Measurements from ENCODE around the gene DENND6B.

Gene DENND6B

DNA sequence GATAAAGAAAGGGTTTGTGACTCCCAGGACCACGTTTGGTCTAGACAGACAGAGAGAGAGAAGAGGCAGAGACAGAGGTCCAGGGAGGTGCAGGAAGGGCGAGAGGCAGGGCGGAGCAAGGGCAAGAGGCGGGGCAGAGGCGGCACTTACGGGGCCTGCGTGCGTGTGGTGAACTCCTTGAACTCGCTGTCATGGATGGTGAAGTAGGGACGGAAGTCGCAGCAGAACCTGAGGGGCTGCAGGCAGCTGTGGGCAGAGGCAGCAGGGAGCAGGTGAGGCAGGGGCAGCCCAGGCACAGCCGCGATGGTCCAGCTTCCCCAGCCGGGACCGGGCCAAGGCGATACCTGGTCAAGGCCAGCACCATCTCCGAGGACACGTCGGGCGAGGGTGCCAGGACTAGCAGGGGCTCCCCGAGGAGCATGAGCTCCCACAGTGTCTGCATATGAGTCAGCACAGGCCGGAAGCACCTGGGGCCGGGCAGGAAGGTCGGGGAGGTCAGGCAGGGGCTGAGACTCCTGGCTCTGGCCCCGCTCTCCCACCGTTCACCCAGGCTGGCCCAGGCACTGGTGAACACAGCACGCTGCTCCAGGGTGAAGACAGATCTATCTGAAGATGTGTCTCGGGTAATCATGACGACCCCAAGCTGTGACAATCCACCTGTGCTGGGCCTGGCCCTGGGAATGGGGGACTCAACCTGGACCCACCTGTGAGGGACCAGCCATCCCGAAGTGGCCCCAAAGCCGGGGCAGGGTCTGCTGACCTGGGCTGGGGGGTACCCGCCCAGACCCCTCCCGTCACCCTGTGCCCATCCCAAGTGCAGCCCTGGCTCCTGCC lies 12.1 kb downstream of the DENND6B start:
- DNase-seq, result peak; percentile 61 to 68

DNA sequence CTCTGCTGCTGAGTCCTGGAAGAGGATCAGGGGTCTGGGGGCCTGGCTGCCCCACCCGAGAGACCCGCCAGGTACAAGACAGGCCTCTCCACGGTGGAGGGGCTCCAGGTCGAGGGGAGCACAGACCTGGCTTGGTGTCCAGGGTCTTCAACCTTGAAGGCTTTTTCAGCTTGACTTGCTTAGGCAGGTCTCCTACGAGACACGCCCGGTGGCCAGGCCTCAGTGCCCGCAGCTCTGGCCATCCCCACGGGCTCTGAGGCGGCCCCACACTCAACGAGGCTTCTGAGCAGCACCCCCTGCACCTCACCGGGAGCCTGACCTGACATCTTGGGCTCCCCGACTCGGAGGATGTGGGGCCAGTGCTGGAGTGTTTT lies 12.7 kb downstream of the DENND6B start:
- no peak for DNase-seq

DNA sequence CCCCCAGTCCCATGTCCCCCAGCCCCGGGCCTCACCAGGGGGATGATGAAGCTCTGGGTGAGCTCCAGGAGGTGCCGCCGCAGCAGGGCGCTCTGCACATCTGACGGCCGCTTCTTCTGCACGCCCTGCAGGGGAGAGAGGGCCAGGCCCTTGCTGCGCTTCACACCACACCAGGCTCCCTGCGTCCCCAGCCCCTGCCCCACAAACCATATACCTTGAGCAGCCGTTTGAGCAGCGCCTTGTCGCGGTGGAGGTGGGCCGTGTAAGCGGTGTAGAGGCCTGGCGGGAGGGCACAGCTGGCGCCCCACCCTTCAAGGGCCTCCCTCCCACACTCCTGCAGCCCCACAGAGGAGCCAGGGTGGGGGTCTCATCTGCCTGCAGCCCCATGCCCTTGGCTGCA lies 13.2 kb downstream of the DENND6B start:
- DNase-seq, result no peak

DNA sequence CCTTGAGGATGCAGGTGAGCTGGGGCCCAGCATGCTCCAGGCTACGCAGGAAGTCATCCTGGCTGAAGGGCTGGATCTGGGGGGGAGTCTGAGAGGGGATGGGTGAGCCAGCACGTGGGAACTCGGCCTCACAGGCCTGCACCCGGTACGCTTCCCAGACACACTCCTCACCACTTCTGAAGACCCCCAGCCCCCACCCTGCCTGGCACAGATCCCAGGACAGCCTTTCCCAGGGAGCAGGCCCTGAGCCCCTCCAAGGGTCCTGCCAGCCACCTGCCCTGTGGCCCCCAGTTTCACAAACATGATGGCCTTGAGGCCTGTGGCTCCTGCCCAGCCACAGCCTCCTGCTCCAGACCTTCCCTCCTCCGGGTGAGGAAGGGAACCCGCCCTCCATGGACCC lies 13.8 kb downstream of the DENND6B start:
- no peak for DNase-seq

DNA sequence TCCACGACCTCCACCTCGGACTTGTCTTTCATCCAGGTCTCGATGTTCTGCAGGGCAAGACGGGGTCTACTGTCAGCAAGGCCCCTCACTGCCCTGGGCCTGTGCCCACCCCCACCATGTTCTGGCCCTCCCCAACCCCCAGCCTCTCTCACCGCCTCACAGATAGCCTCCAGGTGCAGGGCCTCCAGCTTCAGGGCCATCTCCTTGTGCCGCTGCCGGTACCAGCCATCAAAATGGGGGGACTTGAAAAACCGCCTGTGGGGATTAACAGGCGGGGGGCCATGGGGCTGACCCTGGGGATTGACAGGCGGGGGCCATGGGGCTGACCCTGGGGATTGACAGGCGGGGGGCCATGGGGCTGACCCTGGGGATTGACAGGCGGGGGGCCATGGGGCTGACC lies 14.4 kb downstream of the DENND6B start:
- no peak for DNase-seq

DNA sequence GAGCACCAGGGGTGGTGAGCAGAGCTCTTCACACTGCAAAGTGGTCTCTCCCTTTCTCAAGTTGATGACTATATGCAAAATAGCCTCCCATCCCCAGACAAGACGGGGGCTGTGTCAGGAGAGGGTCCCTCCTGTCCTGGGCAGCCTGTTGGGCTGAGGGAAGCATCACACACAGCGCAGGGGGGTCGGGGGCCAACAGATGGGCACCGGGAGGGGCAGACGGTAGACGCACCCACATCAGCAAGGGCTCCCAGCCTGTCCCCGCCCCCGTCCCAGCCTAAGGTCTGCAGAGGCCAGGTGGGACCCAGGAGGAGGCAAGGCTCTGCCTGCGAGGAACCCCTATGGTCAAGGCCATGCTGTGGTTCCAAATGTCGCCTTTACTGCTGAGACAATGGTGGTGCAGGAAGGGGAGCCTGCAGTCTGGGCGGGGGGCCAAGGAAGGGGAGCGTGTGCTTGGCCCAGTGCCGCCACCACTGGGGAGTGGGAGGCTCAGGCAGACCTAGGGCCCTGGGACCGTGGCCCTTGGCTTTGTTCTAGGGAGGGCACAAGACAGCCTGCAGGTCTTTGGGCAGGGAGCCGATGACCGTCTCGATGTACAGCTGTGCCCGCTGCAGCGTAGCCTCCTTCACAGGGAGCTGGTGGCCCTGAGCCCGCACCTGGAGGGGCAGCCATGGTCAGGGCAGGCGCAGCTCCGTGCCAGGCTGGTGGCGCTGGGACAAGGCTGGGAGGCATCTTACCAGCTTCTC lies 15.0 kb downstream of the DENND6B start:
- DNase-seq, result no peak

DNA sequence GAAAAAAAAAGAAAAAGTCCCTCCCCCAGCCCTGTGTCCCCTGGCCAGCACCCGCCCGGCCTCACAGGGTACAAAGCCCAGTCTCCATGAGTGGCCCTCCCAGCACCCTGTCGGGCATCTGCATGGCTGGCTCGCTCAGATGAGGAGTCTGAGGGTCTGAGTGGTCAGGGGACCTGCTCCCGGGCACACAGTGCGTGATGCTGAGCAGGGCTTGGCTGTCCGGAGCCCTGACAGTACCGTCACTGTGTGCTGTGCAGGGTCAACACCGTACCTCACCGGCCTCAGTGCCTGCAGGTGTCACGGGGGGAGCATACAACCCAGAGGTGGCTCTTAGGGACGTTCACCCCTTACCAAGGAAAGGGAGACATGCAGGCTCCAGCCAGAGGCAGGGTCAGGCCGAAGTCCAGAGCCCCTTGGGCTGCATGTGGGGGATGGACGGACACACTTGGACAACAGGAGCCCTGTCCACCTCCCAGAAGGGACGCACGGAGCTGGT lies 15.8 kb downstream of the DENND6B start:
- DNase-seq, result no peak

DNA sequence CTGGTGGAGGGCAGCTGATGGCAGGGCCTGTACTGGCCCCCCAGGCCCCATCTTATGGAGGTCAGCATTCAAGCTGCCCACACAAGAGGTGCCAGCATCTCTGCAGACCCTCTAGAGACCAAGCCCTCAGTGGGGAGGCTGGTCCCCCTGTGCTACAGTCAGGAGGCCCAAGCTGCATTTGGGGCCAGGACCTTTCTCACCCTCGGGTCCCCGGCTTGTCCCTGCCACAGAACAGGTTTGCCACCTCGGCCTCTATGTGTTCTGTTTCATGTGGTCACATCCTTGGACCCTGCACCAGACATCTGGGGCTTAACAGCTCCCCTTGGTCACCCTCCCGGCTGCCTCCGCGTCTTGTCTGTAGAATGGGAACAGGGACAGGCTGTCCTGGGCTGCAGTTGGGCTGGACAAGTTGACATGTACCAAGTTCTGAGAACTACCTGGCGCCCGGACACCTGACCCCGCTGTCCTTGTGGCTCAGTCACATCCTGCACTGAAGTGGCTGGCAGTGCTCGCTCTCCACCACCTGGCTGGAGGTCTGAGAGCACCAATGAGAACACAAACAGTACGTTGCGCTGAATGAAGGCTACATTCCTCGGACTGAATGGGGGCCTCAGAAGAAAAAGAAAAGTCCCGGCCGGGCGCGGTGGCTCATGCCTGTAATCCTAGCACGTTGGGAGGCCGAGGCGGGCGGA lies 16.6 kb downstream of the DENND6B start:
- no peak for DNase-seq

DNA sequence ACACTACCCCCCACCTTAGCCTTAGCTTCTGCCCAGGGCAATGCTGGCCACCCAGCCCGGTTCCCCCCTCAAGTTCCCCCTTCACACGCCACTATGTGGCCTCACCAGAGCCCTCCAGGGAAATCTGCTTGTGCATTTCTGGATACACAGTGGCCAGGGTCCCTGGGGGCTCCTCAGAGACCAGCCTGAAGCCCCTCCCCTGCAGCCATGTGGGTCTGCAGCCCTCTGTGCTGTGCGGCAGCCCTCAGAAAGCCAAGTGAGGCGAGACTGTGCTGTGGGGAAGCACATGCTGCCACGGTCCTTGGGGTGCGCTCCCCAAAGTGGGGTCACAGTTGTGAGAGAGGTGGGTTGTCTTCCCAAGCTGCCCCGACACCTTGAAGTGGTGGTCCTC lies 17.2 kb downstream of the DENND6B start:
- DNase-seq, result no peak

DNA sequence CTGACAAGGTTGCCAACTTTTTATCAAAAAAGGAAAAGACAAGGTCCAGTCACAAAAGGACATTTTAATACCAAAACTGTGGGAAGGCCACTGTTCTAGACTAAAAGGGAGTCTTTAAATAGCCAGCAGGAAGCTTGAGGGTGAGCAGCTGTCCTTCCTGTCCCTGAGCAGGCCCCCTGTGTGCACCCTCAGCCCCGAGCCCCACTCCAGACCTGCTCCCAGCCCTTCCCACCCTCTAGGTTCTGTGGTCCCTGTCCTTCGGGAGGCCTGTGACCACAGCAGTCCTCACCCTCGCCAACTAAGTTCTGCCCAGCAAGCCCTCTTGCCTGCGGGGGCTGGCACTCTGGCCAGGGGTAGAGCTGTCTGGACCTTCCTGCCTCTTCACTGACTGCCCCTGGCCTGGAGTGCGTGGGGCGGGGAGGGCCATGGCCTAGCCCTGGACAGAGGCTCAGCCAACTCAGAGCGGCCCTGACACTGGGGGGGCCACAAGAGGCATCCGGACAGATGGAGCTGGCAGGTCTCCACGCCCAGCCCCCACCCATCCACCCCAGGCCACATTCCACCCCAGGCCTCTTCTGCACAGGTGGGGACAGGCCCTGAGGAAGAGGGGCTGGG lies 17.7 kb downstream of the DENND6B start:
- no peak for DNase-seq

DNA sequence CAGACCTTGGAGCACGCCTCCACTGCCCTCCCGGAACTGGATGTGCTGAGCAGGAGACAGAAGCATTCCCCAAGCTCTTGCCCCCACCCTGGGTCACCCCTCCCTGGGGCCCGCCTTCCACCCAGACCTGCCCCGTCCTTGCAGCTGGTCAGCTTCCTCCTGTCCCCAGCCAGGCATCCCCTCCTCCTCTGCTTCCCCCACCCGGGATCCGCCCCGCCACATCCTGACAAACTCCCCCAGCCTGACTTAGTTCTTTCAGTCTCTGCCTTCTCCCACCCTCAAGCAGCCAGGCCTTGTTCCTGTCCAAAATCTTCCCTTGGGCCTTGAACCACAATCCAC lies 18.2 kb downstream of the DENND6B start:
- no peak for DNase-seq

DNA sequence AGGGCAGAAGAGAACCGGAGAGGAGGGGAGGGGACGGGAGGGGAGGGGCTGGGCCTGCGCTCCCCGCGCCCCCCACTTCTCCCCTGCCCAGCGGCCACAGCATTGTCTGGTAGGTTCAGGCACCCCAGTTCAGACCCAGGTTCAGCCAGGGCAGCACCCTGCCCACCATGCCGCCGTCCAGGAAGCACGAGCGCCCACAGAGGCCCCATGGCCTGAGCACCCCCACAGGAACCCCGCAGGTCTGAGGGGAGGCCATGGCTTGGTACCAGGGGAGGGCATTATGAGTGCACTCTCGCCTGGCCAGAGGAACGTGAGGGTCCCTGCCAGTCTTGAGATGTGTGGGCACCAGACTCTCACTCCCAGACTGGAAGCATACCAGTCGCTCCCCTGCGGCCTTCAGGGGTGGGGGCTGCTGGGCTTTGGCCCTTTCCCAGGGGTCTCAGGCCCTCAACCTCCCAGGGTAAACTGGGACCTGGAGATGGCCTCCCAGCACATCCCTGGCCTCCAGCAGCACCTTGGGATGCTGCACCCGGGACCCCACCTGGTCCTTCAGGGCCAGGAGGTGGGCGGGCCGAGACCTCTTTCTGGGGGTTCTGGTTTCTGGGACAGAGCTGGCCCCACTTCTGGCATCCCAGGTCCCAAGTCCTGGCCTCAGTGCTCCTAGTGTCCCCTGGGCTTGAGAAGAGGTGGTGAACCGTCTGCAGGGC lies 18.8 kb downstream of the DENND6B start:
- no peak for DNase-seq

DNA sequence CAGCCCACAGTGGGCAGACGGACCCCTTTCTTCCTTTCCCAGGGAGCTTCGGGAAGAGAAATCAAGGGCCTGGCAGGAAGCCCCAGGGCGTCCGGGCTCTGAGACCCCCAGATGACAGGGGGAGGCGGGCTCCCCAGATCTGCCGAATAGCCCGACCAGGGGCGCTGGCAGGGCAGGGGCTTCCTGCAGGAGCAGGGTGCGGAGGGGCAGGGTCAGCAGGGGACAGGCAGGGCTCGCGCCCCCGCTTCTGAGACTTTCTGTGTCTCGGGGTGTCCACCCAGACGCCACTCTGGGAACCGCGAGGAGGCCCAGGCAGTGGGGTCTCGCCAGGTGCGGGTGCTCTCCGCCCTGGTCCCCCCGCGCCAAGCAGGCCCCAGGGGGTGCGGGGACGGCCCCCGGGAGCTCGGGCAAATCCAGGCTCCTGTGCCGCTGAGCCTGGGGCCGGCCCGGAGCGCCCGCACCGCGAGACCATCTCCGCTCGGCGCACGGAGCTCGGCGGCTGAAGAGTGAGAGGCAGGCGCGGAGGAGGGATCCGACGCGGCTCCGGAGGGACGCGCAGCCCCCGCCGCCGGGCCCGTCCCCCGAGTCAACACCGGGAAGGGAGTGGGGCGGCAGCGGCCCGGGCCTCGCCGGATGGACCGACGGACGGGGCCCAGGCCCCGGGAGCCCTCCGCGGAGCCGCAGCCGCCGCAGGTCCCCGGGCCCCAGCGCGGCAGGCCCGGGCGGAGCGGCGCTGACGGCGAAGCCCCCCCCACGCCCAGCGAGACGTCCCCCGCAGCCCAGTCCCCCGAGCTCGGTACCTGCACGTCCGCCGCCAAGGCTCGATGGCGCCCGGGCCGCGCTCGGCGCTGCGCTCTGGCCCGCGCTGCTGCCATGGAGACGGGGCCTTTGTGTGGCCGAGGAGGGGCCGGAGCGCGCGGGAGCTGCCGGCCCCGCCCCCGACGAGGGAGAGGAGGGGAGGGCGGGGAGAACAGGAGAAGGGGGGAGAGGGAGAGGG lies 19.8 kb downstream of the DENND6B start, which contains the start of gene PLXNB2:
PLXNB2 (minus strand) TSS at position 894 of the 997 bp plus-strand sequence. CDS start 17,062 bp downstream, outside the sequence.
- DNase-seq, result no peak

DNA sequence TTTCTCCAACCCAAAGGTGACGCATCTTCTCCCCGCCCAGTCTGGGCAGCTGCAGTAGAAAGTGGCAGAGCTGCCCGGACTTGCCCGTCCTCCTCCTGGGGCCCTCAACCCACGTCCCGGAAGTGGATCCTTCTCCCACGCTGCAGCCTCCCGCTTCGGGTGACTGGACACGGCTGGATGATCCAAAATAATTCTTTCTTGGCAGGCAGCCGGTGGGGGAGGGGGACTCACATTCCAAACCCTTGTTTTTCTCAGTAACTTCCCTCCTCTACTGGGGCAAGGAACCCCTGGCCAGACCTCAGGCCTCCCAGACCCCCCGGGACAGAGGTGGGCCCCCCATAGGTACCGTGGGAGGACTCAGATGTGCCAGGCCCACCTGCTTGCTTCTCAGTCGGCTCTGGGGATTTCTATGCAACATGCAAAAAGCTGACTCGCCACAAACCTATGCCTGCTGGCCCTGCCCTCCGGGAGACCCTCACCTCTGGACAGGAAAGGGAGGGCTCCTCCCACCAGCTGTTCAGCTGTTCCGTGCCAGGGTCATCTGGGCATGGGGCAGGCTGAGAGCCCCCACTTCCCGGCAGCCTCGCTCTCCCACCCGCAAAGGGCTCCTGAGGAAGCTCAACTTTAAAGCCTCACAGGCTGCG lies 20.8 kb downstream of the DENND6B start:
- DNase-seq, result no peak

DNA sequence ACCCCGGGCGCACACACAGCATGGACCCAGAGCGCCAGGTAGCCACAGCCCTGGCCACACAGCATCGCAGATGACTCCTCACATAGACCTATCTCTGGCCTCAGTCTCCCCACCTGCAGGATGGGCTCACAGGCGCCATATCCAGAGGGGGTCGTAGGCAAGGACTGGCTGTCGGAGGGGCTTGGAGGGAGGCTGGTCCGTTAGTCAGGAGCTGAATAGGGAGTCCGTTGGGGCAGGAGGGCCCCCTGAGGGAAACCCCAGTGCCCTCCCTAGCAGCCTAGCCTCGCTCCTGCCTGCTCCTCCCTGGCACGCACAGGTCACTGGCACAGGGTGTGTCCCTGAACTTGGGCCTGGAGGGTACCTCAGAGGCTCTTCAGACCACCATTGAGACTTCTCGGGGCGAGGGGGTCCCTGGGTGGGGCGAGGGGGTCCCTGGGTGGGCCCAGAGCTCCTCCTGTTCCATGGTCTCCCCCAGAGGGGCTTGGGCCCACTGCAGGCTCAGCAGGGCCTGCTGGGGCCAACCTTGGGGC lies 21.4 kb downstream of the DENND6B start:
- DNase-seq, result no peak

DNA sequence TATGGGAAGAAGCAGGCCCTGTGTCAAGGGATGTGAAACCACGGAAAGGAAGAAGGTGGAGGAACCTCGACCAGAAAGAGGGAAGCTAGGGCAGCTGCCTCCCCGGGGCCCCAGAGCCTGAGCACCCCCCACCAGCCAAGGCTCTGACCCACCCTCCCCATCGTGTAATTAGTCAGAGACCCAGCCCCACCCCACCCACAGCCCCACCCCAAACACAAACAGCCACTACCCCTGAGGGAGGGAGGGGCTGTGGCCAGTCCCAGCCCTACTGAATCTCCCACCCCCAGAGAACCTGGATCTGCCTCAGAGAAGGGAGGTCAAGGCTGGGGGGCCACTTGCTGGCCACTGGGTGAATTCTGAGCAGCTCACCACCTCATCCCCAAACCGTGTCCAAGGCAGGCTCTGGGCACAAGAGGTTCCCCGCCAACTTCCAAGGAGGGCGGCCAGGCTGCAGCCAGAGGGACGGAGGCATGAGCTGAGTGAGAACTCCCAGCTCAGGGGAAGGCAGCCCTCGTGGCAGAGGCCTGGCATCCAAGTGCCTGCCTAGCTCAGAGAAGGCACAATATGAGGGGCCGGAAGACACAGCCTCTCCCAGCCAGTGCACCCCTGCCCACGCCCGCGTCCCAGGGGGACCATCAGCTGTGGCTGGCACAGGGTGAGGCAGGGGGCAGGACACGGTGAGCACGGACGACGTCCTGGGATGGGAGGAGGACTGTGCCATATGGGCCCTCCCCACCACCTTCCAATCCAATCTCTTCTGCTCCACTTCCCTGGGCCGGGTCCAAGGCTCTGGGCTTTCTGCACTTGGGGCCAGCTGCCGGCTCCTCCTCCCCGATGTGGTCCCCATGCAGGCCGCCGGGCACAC lies 22.1 kb downstream of the DENND6B start:
- no peak for DNase-seq

DNA sequence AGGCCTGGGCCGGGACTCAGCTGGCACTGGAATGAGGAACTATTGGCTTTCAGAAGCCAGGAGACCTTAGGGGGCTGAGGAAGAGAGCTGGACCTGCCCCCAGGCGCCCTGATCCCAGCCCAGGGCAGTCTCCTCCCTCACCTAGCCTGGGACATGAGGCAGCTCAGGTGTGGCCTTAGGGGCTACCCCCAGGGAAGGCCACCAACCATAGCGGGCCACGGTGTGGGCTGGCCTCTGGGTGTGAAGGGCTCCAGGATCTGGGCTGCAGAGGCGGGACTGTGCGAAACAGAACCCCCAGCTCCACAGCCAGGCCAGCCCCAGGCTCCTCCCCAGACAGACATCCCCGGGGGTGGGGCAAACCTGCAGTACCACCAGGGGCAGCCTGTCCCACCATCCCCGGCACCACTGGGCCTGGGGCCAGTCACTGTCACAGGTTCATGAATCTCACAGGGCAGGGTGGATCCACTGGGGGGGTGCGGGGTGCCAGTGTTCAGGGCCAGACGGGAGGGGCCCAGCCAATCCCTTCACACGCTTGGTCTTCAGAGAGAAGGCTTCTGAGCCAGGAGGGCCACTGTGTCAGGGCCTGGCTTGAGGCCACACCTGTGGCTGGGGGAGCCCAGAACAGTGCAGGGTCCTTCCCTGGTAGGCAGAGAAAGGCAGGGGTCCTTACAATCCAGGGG lies 22.8 kb downstream of the DENND6B start:
- no peak for DNase-seq

DNA sequence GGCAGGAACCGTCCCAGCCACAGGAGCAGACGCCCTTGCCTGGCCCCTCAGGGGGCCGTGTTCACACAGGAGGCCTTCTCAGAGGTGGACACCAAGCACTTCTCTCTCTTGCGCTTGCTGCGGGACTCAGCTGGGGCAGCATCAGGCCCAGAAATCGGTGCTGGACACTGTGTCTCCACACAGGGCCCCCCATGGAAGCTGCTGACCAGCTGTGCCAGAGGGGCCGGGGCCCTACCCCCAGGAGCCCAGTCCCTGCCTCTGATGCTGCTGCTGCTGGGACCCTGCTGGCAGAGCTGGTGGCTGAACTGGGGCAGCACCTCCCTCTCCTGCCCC lies 23.3 kb downstream of the DENND6B start:
- no peak for DNase-seq

DNA sequence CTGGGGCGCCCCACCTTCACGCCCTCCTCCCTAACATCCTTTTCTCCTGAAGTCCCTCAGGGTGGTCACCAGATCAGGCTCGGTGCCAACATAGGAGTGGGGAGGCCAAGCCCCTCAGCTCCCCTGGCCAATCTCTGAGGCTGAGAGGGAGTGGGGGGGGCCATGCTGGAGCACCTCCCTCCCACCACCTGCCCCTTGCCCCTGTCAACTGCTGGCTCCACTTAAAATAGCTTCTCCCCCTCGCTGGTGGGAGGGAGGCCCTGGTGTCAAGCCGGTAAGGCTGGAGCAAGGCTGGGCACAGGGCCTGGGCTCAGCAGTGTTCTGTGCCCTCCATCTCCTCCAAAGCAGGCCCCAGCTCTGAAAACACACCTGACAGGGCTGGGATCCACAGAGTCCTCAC lies 24.2 kb downstream of the DENND6B start:
- no peak for DNase-seq
